NCI-H146 treated with DMSO at 0.1 percent for 48 hours (cell line): ENCODE measurements around the gene SKP2.
"Not testable (repeated sequence)": the region's sequence is repeated elsewhere in the genome, so short reads cannot be mapped to it uniquely, and the experiment has no call there.

ENCODE experiments used
- DNase-seq: peaks from one replicate; lab custom pipeline; 2025; ENCODE audit not compliant: unreplicated experiment; lab: John Stamatoyannopoulos, UW

The SKP2 gene

GRCh38 chr5:36198783-36199182 is 46.9 kb downstream of the SKP2 start:
- not testable (repeated sequence) for DNase-seq

DNA sequence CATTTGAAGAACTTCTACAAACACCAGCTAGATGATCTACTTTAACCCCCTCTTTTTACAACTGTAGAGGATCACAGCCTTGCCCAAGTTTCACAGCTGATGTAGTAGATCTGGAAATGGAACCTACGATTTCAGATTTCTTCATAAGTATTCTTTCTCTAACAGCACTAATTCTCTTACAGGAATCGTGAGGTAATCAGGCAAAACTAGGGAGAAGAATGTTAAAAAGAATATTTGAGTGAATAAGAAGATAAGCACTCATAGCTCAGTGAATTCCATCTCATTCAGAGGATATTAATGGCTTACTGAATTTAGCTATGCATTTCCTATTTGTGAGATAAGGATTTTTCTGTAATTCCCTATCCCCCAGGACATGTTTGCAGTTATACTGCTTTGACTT is 47.7 kb downstream of the SKP2 start:
- no peak for DNase-seq

- no peak for DNase-seq
Observed at GRCh38 chr5:36200513-36200912, 48.6 kb downstream of the SKP2 start.

GRCh38 chr5:36202521-36202961 is 50.6 kb downstream of the SKP2 start:
- no peak for DNase-seq

DNA sequence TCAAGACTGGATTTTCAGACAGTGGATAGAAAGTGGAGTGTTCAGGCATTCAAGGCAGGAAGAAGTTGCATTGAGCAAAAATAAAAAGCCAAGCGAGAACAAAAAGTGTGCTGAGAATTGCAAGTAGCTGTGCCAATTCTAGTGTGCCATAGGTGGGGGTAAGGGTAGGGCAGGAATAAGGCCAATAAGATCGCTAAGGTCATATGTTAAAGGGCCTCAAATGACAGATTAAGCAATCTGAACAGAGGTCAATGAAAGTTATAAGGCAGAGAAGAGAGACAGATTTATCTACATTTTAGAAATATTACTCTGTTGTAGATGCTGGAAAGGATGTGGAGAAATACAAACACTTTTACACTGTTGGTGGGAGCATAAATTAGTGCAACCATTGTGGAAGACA is 53.4 kb downstream of the SKP2 start:
- no peak for DNase-seq

GRCh38 chr5:36206913-36207312 is 55.0 kb downstream of the SKP2 start:
- DNase-seq, result no peak

GRCh38 chr5:36208786-36209185 is 56.9 kb downstream of the SKP2 start:
- no peak for DNase-seq

DNA sequence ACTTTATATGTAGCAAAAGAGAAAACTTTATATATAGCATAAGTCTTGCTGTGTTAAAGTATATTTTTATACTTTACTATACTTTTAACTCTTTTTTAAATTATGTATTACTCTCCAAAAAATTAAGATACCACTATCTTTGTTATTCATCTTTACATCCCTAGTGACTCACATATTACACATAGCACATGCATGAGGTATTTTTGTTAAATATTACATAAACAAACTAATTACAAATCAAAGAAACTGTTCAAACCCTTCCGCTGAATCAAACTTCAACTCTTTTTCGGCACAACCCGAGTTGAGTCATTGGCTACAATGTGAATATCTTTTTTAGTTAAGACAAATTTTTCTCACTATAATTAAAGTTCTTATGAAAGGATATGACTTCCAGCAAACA is 57.8 kb downstream of the SKP2 start:
- DNase-seq, result no peak

GRCh38 chr5:36214436-36214835 is 62.5 kb downstream of the SKP2 start:
- DNase-seq, result no peak

DNA sequence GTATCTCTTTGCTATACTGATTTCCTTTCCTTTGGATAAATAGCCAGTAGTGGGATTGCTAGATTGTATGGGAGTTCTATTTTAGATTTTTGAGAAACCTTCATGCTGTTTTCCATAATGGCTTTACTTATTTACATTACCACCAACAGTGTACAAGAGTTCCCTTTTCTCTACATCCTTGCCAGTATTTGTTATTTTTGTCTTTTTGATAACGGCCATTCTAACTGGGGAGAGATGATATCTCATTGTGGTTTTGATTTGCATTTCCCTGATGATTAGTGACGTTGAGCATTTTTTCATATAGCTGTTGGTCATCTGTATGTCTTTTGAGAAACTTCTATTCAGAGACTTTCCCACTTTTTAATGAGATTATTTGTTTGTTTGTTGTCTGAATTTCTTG is 64.0 kb downstream of the SKP2 start:
- DNase-seq, result no peak

- DNase-seq, result no peak
Observed at GRCh38 chr5:36217567-36217966, 65.7 kb downstream of the SKP2 start.

DNA sequence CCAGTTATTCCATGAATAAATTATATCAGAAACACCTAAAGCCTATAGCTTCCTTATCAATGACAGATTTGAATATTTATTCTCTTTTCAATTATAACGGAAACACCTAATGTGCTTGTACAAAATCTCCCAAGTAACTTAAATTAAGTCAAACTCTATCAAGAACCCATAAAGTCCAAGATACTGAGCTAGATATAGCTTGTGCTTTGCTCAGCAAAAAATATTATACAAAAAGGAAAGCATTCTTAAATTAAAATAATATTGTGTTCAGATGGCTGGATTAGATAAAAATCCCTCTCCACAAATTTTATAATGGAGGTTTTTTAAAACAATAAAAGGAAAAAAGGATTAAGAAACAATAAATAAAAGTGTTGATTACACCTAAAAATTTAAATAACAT is 66.1 kb downstream of the SKP2 start:
- DNase-seq, result no peak

DNA sequence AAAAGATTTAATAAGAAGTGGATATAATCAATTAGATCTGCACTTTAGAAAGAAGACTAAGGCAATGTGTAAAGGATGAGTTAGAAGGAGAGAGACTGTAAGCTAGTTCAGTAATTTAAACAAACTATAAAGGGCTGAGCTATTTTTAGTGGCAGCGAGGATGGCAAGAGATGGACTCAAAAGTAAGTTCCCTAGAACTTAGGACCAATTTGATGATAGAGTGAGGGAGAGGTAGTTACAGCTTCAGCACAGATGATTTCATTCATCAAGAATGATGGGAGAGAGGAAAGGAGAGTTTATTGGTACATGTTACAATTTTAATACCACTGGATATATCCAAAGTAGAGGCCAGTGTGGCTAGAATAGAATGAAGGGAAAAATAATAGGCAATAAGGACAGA is 70.7 kb downstream of the SKP2 start:
- no peak for DNase-seq

- no peak for DNase-seq
Observed at GRCh38 chr5:36227046-36227445, 75.1 kb downstream of the SKP2 start.

DNA sequence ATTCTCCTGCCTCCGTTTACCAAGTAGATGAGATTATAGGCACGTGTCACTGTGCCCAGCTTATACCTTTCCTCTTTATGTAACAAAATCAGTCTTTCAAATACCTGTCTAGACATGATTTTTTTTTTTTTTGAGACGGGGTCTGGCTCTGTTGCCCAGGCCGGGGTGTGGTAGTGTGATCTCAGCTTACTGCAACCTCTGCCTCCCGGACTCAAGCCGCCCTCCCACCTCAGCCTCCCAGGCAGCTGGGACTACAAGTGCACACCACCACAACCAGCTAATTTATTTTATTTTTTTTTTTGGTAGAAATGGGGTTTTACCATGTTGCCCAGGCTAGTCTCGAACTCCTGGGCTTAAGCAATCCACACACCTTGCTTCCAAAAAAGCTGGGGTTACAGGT is 76.6 kb downstream of the SKP2 start:
- DNase-seq, result no peak

- DNase-seq, result no peak
Observed at GRCh38 chr5:36230151-36230790, 78.4 kb downstream of the SKP2 start.

- DNase-seq, result no peak
Observed at GRCh38 chr5:36232533-36232932, 80.6 kb downstream of the SKP2 start.
